ENCODE measurements around the gene ARHGAP24.

GRCh38 chr4:85747882-85748491 is 273.0 kb downstream of the ARHGAP24 start:
- TF ChIP-seq, protein P1, sequence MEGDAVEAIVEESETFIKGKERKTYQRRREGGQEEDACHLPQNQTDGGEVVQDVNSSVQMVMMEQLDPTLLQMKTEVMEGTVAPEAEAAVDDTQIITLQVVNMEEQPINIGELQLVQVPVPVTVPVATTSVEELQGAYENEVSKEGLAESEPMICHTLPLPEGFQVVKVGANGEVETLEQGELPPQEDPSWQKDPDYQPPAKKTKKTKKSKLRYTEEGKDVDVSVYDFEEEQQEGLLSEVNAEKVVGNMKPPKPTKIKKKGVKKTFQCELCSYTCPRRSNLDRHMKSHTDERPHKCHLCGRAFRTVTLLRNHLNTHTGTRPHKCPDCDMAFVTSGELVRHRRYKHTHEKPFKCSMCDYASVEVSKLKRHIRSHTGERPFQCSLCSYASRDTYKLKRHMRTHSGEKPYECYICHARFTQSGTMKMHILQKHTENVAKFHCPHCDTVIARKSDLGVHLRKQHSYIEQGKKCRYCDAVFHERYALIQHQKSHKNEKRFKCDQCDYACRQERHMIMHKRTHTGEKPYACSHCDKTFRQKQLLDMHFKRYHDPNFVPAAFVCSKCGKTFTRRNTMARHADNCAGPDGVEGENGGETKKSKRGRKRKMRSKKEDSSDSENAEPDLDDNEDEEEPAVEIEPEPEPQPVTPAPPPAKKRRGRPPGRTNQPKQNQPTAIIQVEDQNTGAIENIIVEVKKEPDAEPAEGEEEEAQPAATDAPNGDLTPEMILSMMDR (IDR thresholded peaks at IDR 0.05), result peak; percentile 70 to 78 (median 76)
- TF ChIP-seq POLR2A (IDR thresholded peaks at IDR 0.05), result no peak
